Common myeloid progenitor, CD34-positive (primary cell): Measurements from ENCODE around the gene CFAP251.
A peak's percentile ranks its signal among the peaks of the same experiment; 100 is the strongest.
"Not testable (repeated sequence)": the region's sequence is repeated elsewhere in the genome, so short reads cannot be mapped to it uniquely, and the experiment has no call there.

Source experiments
- CTCF ChIA-PET: fragments of 350-600 bp; sonication (Branson Sonifier 250); formaldehyde crosslinking; loops from one replicate; lab custom pipeline; 2021; ENCODE audit warnings: antibody characterized with exemption; lab: Charles Lee
- POLR2A ChIA-PET: fragments of 350-600 bp; sonication (Branson Sonifier 250); formaldehyde crosslinking; loops from one replicate; lab custom pipeline; 2021; ENCODE audit warnings: antibody characterized with exemption; lab: Charles Lee
- DNase-seq, 3 donors: peaks; one replicate each; pipeline versions ENCODE4 v3.0.0 to v3.0.0-alpha.2; 2013
- H3K27ac ChIP-seq, 2 experiments: 1 replicate in 1 of 2; 2 replicates in 1 of 2; pipeline ENCODE4 v1.7.0; 2013; ENCODE audit warnings: inconsistent platforms in 2 of 2, low read length in 2 of 2, mild to moderate bottlenecking in 2 of 2, low read depth in 1 of 2, moderate library complexity in 1 of 2; ENCODE audit not compliant: severe bottlenecking in 2 of 2, insufficient read depth in 1 of 2, poor library complexity in 1 of 2
- H3K27me3 ChIP-seq, 5 experiments: replicated peaks in 2 of 5; 1 replicate in 3 of 5; 2 replicates in 2 of 5; pipeline versions ENCODE4 v1.6.1 to v1.7.0; 2013; ENCODE audit warnings: low read length in 4 of 5, mild to moderate bottlenecking in 2 of 5, moderate library complexity in 2 of 5, inconsistent platforms in 1 of 5; ENCODE audit not compliant: insufficient read depth in 5 of 5, control insufficient read depth in 4 of 5
- H3K36me3 ChIP-seq, 4 experiments: 1 replicate in 2 of 4; 2 replicates in 2 of 4; pipeline versions ENCODE4 v1.6.1 to v1.7.0; 2013; ENCODE audit warnings: low read length in 3 of 4, control low read depth in 1 of 4, mild to moderate bottlenecking in 1 of 4; ENCODE audit not compliant: control insufficient read depth in 4 of 4, insufficient read depth in 4 of 4
- H3K4me1 ChIP-seq, 4 experiments: 1 replicate in 3 of 4; 2 replicates in 1 of 4; pipeline versions ENCODE4 v1.6.1 to v1.7.1; 2013; ENCODE audit warnings: low read length in 3 of 4, mild to moderate bottlenecking in 3 of 4, control low read depth in 1 of 4, inconsistent platforms in 1 of 4, moderate library complexity in 1 of 4; ENCODE audit not compliant: control insufficient read depth in 4 of 4, insufficient read depth in 4 of 4; ENCODE audit errors: control extremely low read depth in 1 of 4
- H3K4me3 ChIP-seq, 7 experiments: 1 replicate in 4 of 7; 2 replicates in 3 of 7; pipeline versions ENCODE4 v1.5.1 to v1.7.0; 2013; ENCODE audit warnings: mild to moderate bottlenecking in 7 of 7, low read length in 6 of 7, moderate library complexity in 6 of 7, inconsistent platforms in 2 of 7, low read depth in 2 of 7, control low read depth in 1 of 7; ENCODE audit not compliant: insufficient read depth in 4 of 7, control insufficient read depth in 1 of 7; ENCODE audit errors: extremely low read depth in 1 of 7
- H3K9me3 ChIP-seq, 5 experiments: 1 replicate in 4 of 5; 2 replicates in 1 of 5; pipeline versions ENCODE4 v1.6.1 to v1.7.1; 2013; ENCODE audit warnings: low read length in 4 of 5, mild to moderate bottlenecking in 2 of 5, inconsistent platforms in 1 of 5, low read depth in 1 of 5, moderate library complexity in 1 of 5; ENCODE audit not compliant: control insufficient read depth in 4 of 5, insufficient read depth in 2 of 5; ENCODE audit errors: control extremely low read depth in 1 of 5
- WGBS: methylation state at CpG from one replicate; pipeline ENCODE4 v1.1.5; 2013; ENCODE audit not compliant: insufficient coverage; 5-methylcytosine and 5-hydroxymethylcytosine counted together

Gene CFAP251

DNA sequence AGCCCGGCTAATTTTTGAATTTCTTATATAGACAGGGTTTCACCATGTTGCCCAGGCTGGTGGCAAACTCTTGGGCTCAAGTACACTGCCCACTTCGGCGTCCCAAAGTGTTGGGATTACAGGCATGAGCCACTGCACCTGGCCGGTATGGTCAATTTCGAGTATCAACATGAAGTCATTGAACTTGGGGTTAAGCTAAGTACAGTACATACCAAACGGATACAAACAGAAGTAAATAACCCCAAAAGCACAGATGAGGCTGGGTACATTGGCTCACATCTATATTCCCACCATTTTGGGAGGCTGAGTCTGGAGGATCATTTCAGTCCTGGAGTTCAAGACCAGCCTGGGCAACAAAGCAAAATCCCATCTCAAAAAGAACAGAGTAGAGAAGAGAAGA is 42.8 kb upstream of the CFAP251 start:
- 100% methylated on average over 5 of the region's 6 CpGs for WGBS
- Histone ChIP-seq H3K4me1 (peaks cover 0 to 14% (median 0%) of the 10 kb centered on the region in 4 experiments), H3K9me3 (no peaks in the 10 kb centered on the region), H3K4me3 (no peak overlapping the region), H3K36me3 (no peaks in the 10 kb centered on the region), H3K27ac (no peak overlapping the region), H3K27me3 (no peaks in the 10 kb centered on the region)
- no peak for DNase-seq
- CTCF ChIA-PET: interaction anchor here (1.8 kb wide), 1 partner anchor 12 kb away, joined by 4 read pairs; no protein-coding TSS in a partner anchor
- POLR2A ChIA-PET: interaction anchor here (0.7 kb wide), 2 partner anchors 14 to 47 kb away, joined by 3 to 4 read pairs; no protein-coding TSS in a partner anchor

GRCh38 chr12:121876080-121876447 is 42.3 kb upstream of the CFAP251 start:
- H3K9me3 ChIP-seq, H3K36me3 ChIP-seq, H3K27me3 ChIP-seq, H3K27ac ChIP-seq, DNase-seq, POLR2A ChIA-PET, H3K4me3 ChIP-seq: not testable (repeated sequence)
- CTCF ChIA-PET: interaction anchor here (1.8 kb wide), 1 partner anchor 12 kb away, joined by 4 read pairs; no protein-coding TSS in a partner anchor
- H3K4me1 ChIP-seq: peaks cover 0 to 14% (median 0%) of the 10 kb centered on the region in 4 experiments
- 85% methylated on average over 6 of the region's 8 CpGs for WGBS

GRCh38 chr12:121883315-121883660 is 35.1 kb upstream of the CFAP251 start:
- WGBS: 93% methylated on average over 4 of the region's 4 CpGs
- CTCF ChIA-PET: interaction anchor here (0.6 kb wide), 1 partner anchor 106 kb away, joined by 3 read pairs; no protein-coding TSS in a partner anchor
- POLR2A ChIA-PET: no interaction called here

DNA sequence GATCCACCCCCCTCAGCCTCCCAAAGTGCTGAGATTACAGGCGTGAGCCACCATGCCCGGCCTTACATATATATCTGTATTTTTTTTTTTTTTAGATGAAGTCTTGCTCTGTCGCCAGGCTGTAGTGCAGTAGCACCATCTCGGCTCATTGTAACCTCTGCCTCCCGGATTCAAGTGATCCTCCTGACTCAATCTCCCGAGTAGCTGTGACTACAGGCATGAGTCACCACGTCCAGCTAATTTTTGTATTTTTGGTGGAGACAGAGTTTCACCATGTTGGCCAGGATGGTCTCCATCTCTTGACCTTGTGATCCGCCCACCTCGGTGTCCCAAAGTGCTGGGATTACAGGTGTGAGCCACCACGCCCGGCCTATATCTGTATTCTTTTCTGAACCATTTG is 33.3 kb upstream of the CFAP251 start:
- CTCF ChIA-PET, DNase-seq, H3K27ac ChIP-seq, H3K4me3 ChIP-seq, POLR2A ChIA-PET, H3K27me3 ChIP-seq, H3K9me3 ChIP-seq, H3K36me3 ChIP-seq: not testable (repeated sequence)
- peaks cover 3 to 21% (median 12%) of the 10 kb centered on the region in 4 experiments for H3K4me1 ChIP-seq
- 96% methylated on average over 3 of the region's 11 CpGs for WGBS

More at GRCh38 chr12:121883315-121883660, 35.1 kb upstream of the CFAP251 start:
- H3K4me3 ChIP-seq: no peak overlapping the region
- H3K36me3 ChIP-seq: no peaks in the 10 kb centered on the region
- peaks cover 0 to 6% (median 2%) of the 10 kb centered on the region in 4 experiments for H3K4me1 ChIP-seq
- peaks cover 0 to 2% (median 0%) of the 10 kb centered on the region in 5 experiments for H3K27me3 ChIP-seq
- no peaks in the 10 kb centered on the region for H3K9me3 ChIP-seq
- no peak overlapping the region for H3K27ac ChIP-seq
- DNase-seq: no peak

GRCh38 chr12:121888083-121888477 is 30.3 kb upstream of the CFAP251 start:
- WGBS: no CpG with 5 or more reads among the region's 6 CpGs
- Histone ChIP-seq H3K27me3 (no peaks in the 10 kb centered on the region), H3K36me3 (peaks cover 0 to 4% (median under 1%) of the 10 kb centered on the region in 4 experiments), H3K4me1 (peaks cover 3 to 22% (median 14%) of the 10 kb centered on the region in 4 experiments), H3K27ac (peak overlapping the region in 1 of 2 experiments; percentile 91), H3K4me3 (peak overlapping the region in 5 of 7 experiments; percentile 80 to 94 (median 90)), H3K9me3 (no peaks in the 10 kb centered on the region)
- POLR2A ChIA-PET: no interaction called here
- CTCF ChIA-PET: interaction anchor here (0.8 to 7.3 kb wide), 11 partner anchors 12 to 202 kb away, joined by 3 to 90 read pairs (median 4); partner anchors contain the start of gene RHOF
- no peak for DNase-seq

DNA sequence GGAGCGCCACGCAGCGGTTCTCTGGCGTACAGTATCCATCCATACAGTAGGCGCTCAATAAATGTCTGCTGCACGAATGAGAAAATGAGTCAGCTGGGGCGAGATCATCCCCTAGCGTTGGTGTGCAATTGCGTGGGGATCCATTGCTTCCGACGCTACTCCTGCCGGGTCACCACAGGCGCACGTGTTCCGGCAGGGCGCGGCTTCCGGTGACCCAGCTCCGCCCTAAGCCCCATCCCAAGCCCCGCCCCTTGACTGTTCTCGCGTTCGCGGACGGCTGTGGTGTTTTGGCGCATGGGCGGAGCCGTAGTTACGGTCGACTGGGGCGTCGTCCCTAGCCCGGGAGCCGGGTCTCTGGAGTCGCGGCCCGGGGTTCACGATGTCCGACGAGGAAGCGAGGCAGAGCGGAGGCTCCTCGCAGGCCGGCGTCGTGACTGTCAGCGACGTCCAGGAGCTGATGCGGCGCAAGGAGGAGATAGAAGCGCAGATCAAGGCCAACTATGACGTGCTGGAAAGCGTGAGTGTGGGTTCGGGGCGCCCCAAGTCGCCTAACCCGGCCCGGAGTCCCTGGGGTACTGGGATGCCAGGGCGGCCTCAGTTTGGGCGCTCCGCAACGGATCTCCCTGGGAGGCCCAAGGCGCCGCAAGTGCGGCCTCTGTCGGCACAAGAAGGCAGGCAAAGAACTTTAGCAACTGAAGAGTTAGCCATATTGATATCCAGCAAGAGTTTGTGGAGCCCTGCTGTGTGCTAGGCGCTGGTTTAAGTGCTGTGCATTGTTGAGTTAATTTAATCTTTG is 29.7 kb upstream of the CFAP251 start, which contains the start of gene PSMD9:
PSMD9 (plus strand) TSS at position 313 of the 796 bp plus-strand sequence; CDS start at position 380, 67 bp downstream.
- peak within 1 kb of the TSS; percentile 87 to 91 for H3K27ac ChIP-seq
- CTCF ChIA-PET: interaction anchor here (0.8 to 7.3 kb wide), 10 partner anchors 15 to 202 kb away, joined by 3 to 90 read pairs (median 4); partner anchors contain the start of gene RHOF
- under 1% methylated on average over 48 of the region's 67 CpGs for WGBS
- peak; percentile 97 to 98 (median 98) for DNase-seq
- H3K4me1 ChIP-seq: peaks cover 3 to 22% (median 16%) of the 10 kb centered on the region in 4 experiments
- POLR2A ChIA-PET: interaction anchor here (0.6 kb wide), 2 partner anchors 92 to 93 kb away, joined by 3 to 4 read pairs; no protein-coding TSS in a partner anchor
- H3K4me3 ChIP-seq: peak within 1 kb of the TSS; percentile 72 to 94 (median 90)
- no peaks in the 10 kb centered on the region for H3K9me3 ChIP-seq
- no peaks in the 10 kb centered on the region for H3K27me3 ChIP-seq
- H3K36me3 ChIP-seq: peaks cover 0 to 5% (median 2%) of the 10 kb centered on the region in 4 experiments
